Measurements from ENCODE around the gene RBM19. TPM values are rescaled to one million over a fixed set of nuclear protein-coding genes. Genes with fewer than 3 reads are reported as not detected.

Gene RBM19
- total and polyA plus RNA-seq, 4 donors = 7.9 to 18.7 (median 9.0) TPM

DNA sequence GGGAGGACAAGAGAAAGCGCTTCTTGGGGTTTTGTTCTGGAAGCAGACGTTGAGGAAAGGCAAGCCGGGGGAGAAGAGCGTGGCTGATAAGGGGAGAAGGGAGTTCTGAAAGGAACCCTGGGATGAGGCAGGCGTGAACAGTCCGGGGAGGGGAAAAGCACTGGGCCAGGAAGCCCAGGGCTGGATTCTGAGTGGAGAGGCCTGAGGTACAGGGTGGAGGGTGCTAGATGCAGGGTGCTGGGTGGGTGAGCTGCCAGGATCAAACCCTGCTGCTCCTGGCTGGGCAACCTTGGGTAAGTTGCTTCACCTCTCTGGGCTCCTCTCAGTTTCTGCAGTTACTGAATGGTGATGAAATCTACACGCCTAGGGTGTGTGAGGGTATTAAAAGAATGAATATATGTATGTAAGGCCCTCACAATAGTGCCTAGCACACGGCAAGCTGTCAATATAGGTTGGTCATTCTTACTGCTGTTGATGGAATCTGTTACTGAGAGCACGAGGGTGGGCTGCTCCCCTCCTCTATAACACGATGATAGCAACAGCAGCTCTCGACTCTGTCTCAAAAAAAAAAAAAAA lies 138.5 kb downstream of the RBM19 start:
- DNase-seq (ENCODE audit: low spot score) = no peak
- Histone ChIP-seq H3K36me3 (ENCODE audit: control insufficient read depth in 4 of 4, insufficient read depth in 3 of 4, low read depth in 1 of 4, low read length in 3 of 4) (no peaks in the 10 kb centered on the region), H3K4me3 (ENCODE audit: low read depth in 1 of 3, low read length in 3 of 3) (no peak overlapping the region), H3K27ac (ENCODE audit: low read depth in 1 of 2, low read length in 2 of 2) (no peak overlapping the region), H3K9me3 (ENCODE audit: control insufficient read depth in 4 of 4, low read length in 3 of 4) (no peaks in the 10 kb centered on the region), H3K27me3 (ENCODE audit: control insufficient read depth in 4 of 4, insufficient read depth in 4 of 4, low read length in 3 of 4) (no peaks in the 10 kb centered on the region), H3K9ac (ENCODE audit: low read depth in 1 of 2, low read length in 2 of 2) (no peak overlapping the region), H3K4me1 (ENCODE audit: control insufficient read depth in 4 of 4, insufficient read depth in 4 of 4, low read length in 3 of 4) (no peaks in the 10 kb centered on the region)
- 92% methylated on average over 11 of the region's 11 CpGs for WGBS
- TF ChIP-seq HNF4G (IDR thresholded peaks at IDR 0.05) = no peak
- TF ChIP-seq, protein P1, sequence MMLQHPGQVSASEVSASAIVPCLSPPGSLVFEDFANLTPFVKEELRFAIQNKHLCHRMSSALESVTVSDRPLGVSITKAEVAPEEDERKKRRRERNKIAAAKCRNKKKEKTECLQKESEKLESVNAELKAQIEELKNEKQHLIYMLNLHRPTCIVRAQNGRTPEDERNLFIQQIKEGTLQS (IDR thresholded peaks at IDR 0.05) = no peak
- TF ChIP-seq RXRA (IDR thresholded peaks at IDR 0.05) = no peak
- TF ChIP-seq YY1 (IDR thresholded peaks at IDR 0.05) = no peak
- no peak for TF ChIP-seq GABPA (IDR thresholded peaks at IDR 0.05 in 1 of 2, conservative IDR thresholded peaks at IDR 0.05 in 1 of 2)
- TF ChIP-seq EGR1 (IDR thresholded peaks at IDR 0.05; ENCODE audit: low read depth in 2 of 2) = no peak
- no peak for TF ChIP-seq SP1 (IDR thresholded peaks at IDR 0.05)
- TF ChIP-seq JUND (IDR thresholded peaks at IDR 0.05) = no peak
- TF ChIP-seq, protein P2, sequence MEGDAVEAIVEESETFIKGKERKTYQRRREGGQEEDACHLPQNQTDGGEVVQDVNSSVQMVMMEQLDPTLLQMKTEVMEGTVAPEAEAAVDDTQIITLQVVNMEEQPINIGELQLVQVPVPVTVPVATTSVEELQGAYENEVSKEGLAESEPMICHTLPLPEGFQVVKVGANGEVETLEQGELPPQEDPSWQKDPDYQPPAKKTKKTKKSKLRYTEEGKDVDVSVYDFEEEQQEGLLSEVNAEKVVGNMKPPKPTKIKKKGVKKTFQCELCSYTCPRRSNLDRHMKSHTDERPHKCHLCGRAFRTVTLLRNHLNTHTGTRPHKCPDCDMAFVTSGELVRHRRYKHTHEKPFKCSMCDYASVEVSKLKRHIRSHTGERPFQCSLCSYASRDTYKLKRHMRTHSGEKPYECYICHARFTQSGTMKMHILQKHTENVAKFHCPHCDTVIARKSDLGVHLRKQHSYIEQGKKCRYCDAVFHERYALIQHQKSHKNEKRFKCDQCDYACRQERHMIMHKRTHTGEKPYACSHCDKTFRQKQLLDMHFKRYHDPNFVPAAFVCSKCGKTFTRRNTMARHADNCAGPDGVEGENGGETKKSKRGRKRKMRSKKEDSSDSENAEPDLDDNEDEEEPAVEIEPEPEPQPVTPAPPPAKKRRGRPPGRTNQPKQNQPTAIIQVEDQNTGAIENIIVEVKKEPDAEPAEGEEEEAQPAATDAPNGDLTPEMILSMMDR (IDR thresholded peaks at IDR 0.05; ENCODE audit: low read depth, low read length, missing input control) = no peak
- TF ChIP-seq FOXA1 (IDR thresholded peaks at IDR 0.05) = no peak
- no peak for TF ChIP-seq FOXA2 (IDR thresholded peaks at IDR 0.05)
- no peak for TF ChIP-seq NR2F2 (IDR thresholded peaks at IDR 0.05)
- TF ChIP-seq, protein P3, sequence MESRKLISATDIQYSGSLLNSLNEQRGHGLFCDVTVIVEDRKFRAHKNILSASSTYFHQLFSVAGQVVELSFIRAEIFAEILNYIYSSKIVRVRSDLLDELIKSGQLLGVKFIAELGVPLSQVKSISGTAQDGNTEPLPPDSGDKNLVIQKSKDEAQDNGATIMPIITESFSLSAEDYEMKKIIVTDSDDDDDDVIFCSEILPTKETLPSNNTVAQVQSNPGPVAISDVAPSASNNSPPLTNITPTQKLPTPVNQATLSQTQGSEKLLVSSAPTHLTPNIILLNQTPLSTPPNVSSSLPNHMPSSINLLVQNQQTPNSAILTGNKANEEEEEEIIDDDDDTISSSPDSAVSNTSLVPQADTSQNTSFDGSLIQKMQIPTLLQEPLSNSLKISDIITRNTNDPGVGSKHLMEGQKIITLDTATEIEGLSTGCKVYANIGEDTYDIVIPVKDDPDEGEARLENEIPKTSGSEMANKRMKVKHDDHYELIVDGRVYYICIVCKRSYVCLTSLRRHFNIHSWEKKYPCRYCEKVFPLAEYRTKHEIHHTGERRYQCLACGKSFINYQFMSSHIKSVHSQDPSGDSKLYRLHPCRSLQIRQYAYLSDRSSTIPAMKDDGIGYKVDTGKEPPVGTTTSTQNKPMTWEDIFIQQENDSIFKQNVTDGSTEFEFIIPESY (IDR thresholded peaks at IDR 0.05) = no peak
- no peak for TF ChIP-seq RAD21 (IDR thresholded peaks at IDR 0.05)
- TF ChIP-seq TAF1 (conservative IDR thresholded peaks at IDR 0.05) = no peak
- TF ChIP-seq, protein P4, sequence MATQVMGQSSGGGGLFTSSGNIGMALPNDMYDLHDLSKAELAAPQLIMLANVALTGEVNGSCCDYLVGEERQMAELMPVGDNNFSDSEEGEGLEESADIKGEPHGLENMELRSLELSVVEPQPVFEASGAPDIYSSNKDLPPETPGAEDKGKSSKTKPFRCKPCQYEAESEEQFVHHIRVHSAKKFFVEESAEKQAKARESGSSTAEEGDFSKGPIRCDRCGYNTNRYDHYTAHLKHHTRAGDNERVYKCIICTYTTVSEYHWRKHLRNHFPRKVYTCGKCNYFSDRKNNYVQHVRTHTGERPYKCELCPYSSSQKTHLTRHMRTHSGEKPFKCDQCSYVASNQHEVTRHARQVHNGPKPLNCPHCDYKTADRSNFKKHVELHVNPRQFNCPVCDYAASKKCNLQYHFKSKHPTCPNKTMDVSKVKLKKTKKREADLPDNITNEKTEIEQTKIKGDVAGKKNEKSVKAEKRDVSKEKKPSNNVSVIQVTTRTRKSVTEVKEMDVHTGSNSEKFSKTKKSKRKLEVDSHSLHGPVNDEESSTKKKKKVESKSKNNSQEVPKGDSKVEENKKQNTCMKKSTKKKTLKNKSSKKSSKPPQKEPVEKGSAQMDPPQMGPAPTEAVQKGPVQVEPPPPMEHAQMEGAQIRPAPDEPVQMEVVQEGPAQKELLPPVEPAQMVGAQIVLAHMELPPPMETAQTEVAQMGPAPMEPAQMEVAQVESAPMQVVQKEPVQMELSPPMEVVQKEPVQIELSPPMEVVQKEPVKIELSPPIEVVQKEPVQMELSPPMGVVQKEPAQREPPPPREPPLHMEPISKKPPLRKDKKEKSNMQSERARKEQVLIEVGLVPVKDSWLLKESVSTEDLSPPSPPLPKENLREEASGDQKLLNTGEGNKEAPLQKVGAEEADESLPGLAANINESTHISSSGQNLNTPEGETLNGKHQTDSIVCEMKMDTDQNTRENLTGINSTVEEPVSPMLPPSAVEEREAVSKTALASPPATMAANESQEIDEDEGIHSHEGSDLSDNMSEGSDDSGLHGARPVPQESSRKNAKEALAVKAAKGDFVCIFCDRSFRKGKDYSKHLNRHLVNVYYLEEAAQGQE (IDR thresholded peaks at IDR 0.05) = no peak
- TF ChIP-seq HNF4A (conservative IDR thresholded peaks at IDR 0.05) = no peak
- TF ChIP-seq, protein P5, sequence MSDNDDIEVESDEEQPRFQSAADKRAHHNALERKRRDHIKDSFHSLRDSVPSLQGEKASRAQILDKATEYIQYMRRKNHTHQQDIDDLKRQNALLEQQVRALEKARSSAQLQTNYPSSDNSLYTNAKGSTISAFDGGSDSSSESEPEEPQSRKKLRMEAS (IDR thresholded peaks at IDR 0.05) = no peak
